Effector memory CD8-positive, alpha-beta T cell (primary cell): ENCODE measurements around the gene CYP4F22.
"Not testable (repeated sequence)": the region's sequence is repeated elsewhere in the genome, so short reads cannot be mapped to it uniquely, and the experiment has no call there.

Experiments used
- ATAC-seq: fragments of 150-1000 bp; cut with Tn5 transposase; replicated peaks from 2 replicates; pipeline ENCODE4 v1.10.0; 2021; ENCODE audit warnings: mild to moderate bottlenecking, moderate library complexity
- DNase-seq, 3 experiments: peaks; one replicate each; pipeline ENCODE4 v3.0.0; 2021
- H3K27ac Mint-ChIP-seq, 2 donors: one replicate each; pipeline ENCODE4 v1.8.0; 2022; ENCODE audit warnings: mild to moderate bottlenecking in 2 of 2, mixed read lengths in 2 of 2, moderate library complexity in 2 of 2
- H3K27me3 Mint-ChIP-seq, 2 donors: one replicate each; pipeline ENCODE4 v1.8.0; 2022; ENCODE audit warnings: mixed read lengths in 2 of 2
- H3K36me3 Mint-ChIP-seq: one replicate; pipeline ENCODE4 v1.8.0; 2022; ENCODE audit warnings: mild to moderate bottlenecking, moderate library complexity, mixed read lengths; ENCODE audit not compliant: insufficient read depth
- H3K4me1 Mint-ChIP-seq, 2 donors: one replicate each; pipeline ENCODE4 v1.8.0; 2022; ENCODE audit warnings: low read depth in 2 of 2, mixed read lengths in 2 of 2
- H3K4me3 Mint-ChIP-seq, 2 donors: one replicate each; pipeline ENCODE4 v1.8.0; 2022; ENCODE audit warnings: mild to moderate bottlenecking in 2 of 2, mixed read lengths in 2 of 2, moderate library complexity in 2 of 2
- H3K9me3 Mint-ChIP-seq, 2 donors: one replicate each; pipeline ENCODE4 v1.8.0; 2022; ENCODE audit warnings: mixed read lengths in 2 of 2

The CYP4F22 gene

DNA sequence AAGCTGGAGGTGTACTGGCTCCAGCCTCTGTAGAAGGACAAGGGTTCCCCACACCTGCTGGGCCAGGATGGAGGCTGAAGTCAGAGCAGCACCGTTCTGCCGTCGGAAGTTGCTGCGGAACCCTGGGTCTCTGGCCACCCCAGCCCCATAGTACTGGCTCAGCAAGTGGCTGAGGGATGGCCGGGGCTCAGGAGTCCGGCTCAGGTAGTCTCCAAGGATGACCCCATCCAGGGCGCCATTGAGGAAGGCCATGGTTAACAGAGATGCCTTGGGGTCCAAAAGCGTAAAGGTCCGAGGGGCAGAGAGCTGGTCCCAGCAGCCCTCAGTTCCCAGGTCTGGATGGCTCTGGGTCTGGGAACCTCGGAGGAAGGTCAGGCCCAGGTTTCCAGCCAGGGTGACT lies 32.7 kb upstream of the CYP4F22 start:
- peaks cover 22 to 24% of the 10 kb centered on the region in 2 donors for H3K4me1 Mint-ChIP-seq
- H3K27me3 Mint-ChIP-seq: no peaks in the 10 kb centered on the region
- no peaks in the 10 kb centered on the region for H3K9me3 Mint-ChIP-seq
- no peak overlapping the region for H3K4me3 Mint-ChIP-seq
- no peak overlapping the region for H3K27ac Mint-ChIP-seq
- no peak for DNase-seq
- H3K36me3 Mint-ChIP-seq: peaks cover 3% of the 10 kb centered on the region
- ATAC-seq: no peak

GRCh38 chr19:15476325-15476724 lies 32.0 kb upstream of the CYP4F22 start:
- Mint-ChIP-seq H3K4me1 (peaks cover 22 to 24% of the 10 kb centered on the region in 2 donors), H3K4me3 (no peak overlapping the region), H3K36me3 (peaks cover under 1% of the 10 kb centered on the region), H3K27me3 (no peaks in the 10 kb centered on the region), H3K9me3 (no peaks in the 10 kb centered on the region), H3K27ac (peak overlapping the region in 1 of 2 donors; percentile 1)
- ATAC-seq (no peak), DNase-seq (no peak)

DNA sequence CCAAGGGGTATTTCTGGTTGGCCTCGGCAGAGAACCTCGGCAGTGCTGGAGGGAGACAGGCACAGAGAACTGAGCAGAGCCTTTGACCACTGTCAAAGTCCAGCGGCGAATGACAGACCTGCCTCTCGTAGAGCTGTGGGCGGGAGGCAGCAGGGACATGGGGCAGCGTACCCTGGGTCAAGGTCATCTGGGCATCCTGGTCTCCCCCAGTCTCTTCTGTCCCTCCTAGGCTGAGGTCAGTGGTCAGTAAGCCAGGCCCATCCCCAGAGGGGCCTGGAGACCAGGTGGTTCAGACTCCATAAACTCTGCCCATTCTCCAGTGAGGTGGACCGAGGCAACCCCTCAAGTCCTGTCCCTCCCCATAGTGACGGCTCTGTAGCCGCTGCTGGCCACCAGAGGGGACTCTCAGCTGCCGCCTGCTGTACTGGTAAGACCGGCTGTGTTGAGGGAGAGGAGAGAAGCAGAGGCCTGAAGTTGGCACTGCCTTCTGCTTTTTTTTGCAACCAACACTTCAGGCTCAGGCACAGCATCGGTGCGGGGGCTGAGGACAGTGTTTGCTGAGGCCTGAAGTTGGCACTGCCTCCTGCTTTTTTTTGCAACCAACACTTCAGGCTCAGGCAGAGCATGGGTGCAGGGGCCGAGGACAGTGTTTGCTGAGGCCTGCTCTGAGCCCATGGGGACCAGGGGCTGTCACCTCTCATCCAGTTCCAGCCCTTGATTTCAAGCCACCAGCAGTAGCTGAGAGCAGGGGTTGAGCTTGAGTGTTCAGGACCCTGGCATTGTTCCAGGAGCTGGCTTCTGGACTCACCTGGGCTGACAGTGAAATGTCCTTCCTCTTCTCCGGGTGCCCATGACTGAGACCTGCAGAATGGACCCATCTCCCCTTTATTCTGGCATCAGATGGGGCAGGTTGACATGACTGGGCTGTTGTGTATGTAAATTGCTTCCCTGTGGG lies 28.7 kb upstream of the CYP4F22 start, which contains the start of gene PGLYRP2:
TSS of gene PGLYRP2 (minus strand) at position 111 of the 955 bp plus-strand sequence. CDS start 130 bp downstream, outside the sequence.
- DNase-seq (no peak), ATAC-seq (no peak)
- Mint-ChIP-seq H3K36me3 (no peaks in the 10 kb centered on the region), H3K27ac (peak within 1 kb of the TSS; percentile 86 to 88), H3K9me3 (no peaks in the 10 kb centered on the region), H3K27me3 (no peaks in the 10 kb centered on the region), H3K4me3 (peak within 1 kb of the TSS; percentile 0 to 13), H3K4me1 (peaks cover 19 to 26% of the 10 kb centered on the region in 2 donors)

DNA sequence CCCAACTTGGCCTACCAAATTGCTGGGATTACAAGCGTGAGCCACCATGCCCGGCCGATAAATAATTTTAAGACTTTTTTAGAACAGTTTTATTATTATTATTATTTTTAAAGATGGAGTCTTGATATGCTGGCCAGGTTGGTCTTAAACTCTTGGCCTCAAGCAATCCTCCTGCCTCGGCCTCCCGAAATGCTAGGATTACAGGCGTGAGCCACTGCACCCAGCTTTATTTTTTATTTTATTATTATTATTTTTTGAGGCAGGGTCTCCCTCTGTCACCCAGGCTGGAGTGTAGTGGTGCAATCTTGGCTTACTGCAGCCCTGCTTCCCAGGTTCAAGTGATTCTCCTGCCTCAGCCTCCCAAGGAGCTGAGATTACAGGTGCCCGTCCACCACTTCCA lies 27.3 kb upstream of the CYP4F22 start:
- not testable (repeated sequence) for ATAC-seq, H3K27me3 Mint-ChIP-seq, H3K27ac Mint-ChIP-seq, H3K36me3 Mint-ChIP-seq, H3K9me3 Mint-ChIP-seq, DNase-seq, H3K4me3 Mint-ChIP-seq
- peaks cover 19 to 25% of the 10 kb centered on the region in 2 donors for H3K4me1 Mint-ChIP-seq

- H3K36me3 Mint-ChIP-seq, H3K27ac Mint-ChIP-seq, ATAC-seq, H3K4me1 Mint-ChIP-seq, H3K27me3 Mint-ChIP-seq, DNase-seq, H3K4me3 Mint-ChIP-seq, H3K9me3 Mint-ChIP-seq: not testable (repeated sequence)
Measured at GRCh38 chr19:15485768-15486167, 22.6 kb upstream of the CYP4F22 start.

- H3K27me3 Mint-ChIP-seq: no peaks in the 10 kb centered on the region
- ATAC-seq (no peak), DNase-seq (no peak)
- no peaks in the 10 kb centered on the region for H3K36me3 Mint-ChIP-seq
- no peaks in the 10 kb centered on the region for H3K9me3 Mint-ChIP-seq
- H3K4me1 Mint-ChIP-seq: peaks cover 0 to 2% of the 10 kb centered on the region in 2 donors
- H3K27ac Mint-ChIP-seq: no peak overlapping the region
- no peak overlapping the region for H3K4me3 Mint-ChIP-seq
Measured at GRCh38 chr19:15487038-15487437, 21.3 kb upstream of the CYP4F22 start.

DNA sequence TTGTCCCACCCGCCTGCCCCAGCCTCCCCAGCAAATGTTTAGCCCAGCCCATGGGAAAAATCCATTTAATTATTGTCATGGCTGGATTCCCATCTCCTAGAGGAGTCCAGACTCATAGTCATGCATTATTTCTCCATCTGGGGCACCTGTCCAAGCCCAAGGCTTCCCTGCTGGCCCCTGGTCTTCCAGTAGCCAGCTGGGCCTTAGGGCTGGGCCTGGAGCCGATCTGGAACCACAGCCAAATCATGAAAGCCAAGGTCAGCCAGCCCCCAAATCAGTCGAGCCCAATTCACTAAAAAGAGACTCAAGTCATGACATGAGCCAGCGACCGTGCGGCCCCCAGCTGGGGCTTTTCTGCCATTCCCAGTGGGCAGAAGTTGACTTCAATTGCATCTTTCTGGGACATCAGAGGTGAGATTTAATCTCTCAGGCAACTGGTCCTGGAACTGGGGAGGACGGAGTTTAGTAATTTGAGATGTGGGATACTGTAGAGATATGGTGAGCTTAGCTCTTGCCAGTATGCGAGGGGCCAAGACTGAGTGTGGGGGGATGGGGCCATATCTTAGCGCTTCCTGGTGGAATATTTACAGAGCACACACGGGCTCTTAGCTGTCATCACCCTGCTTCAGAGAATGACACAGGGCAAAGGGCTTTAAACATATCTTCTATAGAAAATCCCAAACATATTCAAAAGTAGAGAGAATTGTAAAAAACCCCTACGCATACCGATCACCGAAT lies 19.7 kb upstream of the CYP4F22 start:
- no peaks in the 10 kb centered on the region for H3K36me3 Mint-ChIP-seq
- H3K9me3 Mint-ChIP-seq: no peaks in the 10 kb centered on the region
- no peak for DNase-seq
- H3K27me3 Mint-ChIP-seq: no peaks in the 10 kb centered on the region
- no peak for ATAC-seq
- H3K27ac Mint-ChIP-seq: no peak overlapping the region
- no peak overlapping the region for H3K4me3 Mint-ChIP-seq
- H3K4me1 Mint-ChIP-seq: peaks cover 0 to 2% of the 10 kb centered on the region in 2 donors

DNA sequence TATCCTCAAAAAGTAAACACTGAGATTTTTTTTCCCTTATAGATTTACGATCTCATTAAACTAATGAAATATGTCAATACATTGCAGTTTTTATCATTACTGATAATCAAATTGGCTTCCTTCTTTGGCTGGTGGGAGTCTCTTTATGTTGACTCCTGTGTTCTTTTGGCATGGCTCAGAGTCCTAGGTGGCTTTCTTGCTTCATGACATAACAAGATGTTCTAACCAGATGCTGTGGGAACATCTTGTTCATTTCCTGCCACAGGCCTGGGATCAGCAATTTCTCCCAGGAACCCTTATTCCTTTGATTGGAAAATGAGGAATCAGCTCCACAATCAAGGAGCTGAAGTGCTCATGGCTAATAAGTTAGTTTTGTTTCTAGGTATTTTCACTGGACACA lies 13.2 kb upstream of the CYP4F22 start:
- H3K27me3 Mint-ChIP-seq: no peaks in the 10 kb centered on the region
- DNase-seq: no peak
- no peak for ATAC-seq
- peaks cover 4 to 7% of the 10 kb centered on the region in 2 donors for H3K4me1 Mint-ChIP-seq
- no peak overlapping the region for H3K27ac Mint-ChIP-seq
- H3K9me3 Mint-ChIP-seq: no peaks in the 10 kb centered on the region
- H3K4me3 Mint-ChIP-seq: no peak overlapping the region
- H3K36me3 Mint-ChIP-seq: no peaks in the 10 kb centered on the region

GRCh38 chr19:15498156-15498858 lies 10.0 kb upstream of the CYP4F22 start:
- H3K4me3 Mint-ChIP-seq: no peak overlapping the region
- DNase-seq: no peak
- no peaks in the 10 kb centered on the region for H3K27me3 Mint-ChIP-seq
- H3K9me3 Mint-ChIP-seq: no peaks in the 10 kb centered on the region
- no peak for ATAC-seq
- no peaks in the 10 kb centered on the region for H3K36me3 Mint-ChIP-seq
- peaks cover 4 to 18% of the 10 kb centered on the region in 2 donors for H3K4me1 Mint-ChIP-seq
- H3K27ac Mint-ChIP-seq: peak overlapping the region in 1 of 2 donors; percentile 27

GRCh38 chr19:15498910-15499309 lies 9.4 kb upstream of the CYP4F22 start:
- no peak overlapping the region for H3K4me3 Mint-ChIP-seq
- peak overlapping the region in 1 of 2 donors; percentile 27 for H3K27ac Mint-ChIP-seq
- no peak for ATAC-seq
- H3K27me3 Mint-ChIP-seq: no peaks in the 10 kb centered on the region
- DNase-seq: no peak
- no peaks in the 10 kb centered on the region for H3K9me3 Mint-ChIP-seq
- H3K4me1 Mint-ChIP-seq: peaks cover 4 to 18% of the 10 kb centered on the region in 2 donors
- H3K36me3 Mint-ChIP-seq: no peaks in the 10 kb centered on the region

DNA sequence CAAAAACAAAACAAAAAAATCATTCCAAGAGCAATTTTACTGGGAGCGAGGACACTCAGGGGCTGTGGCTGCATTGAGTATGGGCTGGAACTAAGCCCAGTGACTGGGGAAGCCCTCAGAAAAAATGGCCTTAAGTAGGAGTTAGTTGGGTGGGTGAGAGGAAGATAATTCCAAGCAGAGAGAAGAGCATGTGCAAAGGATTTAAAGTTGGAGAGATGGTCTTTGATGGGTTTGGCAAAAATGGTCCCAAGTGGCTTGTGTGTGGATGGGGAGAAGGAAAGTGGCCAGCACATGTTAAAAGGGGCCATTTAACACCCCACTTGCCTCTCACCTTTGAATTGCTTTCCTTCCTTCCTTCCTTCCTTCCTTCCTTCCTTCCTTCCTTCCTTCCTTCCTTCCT lies 6.7 kb upstream of the CYP4F22 start:
- DNase-seq (no peak), ATAC-seq (no peak)
- Mint-ChIP-seq H3K36me3 (no peaks in the 10 kb centered on the region), H3K27ac (peak overlapping the region in 1 of 2 donors; percentile 42), H3K9me3 (no peaks in the 10 kb centered on the region), H3K27me3 (no peaks in the 10 kb centered on the region), H3K4me3 (no peak overlapping the region), H3K4me1 (peaks cover 6 to 18% of the 10 kb centered on the region in 2 donors)

GRCh38 chr19:15502264-15502663 lies 6.1 kb upstream of the CYP4F22 start:
- Mint-ChIP-seq H3K4me1 (peaks cover 7 to 18% of the 10 kb centered on the region in 2 donors), H3K27me3 (no peaks in the 10 kb centered on the region), H3K27ac (peak overlapping the region in 1 of 2 donors; percentile 42), H3K4me3 (no peak overlapping the region), H3K9me3 (no peaks in the 10 kb centered on the region), H3K36me3 (no peaks in the 10 kb centered on the region)
- no peak for ATAC-seq
- DNase-seq: no peak

DNA sequence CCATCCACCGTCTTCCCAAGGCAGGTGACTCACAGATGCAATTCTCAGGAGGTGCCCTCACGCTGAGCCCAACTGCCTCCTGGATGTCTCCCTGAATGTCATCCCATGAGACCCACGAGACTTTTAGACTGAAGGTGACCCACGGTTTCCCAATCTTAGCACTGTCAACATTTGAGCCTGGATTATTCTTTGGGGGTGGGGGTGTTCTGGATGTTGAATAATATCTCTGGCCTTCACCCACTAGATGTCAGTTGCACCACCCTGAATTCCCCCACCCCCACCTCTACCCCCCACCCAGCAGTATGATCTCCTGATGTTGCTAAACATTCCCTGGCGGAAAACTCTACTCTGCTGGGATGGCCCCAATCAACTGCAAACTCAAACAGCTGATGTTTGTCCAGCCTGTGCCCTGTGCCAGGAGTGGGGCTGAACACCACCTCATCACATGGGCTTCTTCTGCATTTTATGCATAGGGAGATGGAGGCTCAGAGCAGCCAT lies 2.2 kb upstream of the CYP4F22 start:
- ATAC-seq (no peak), DNase-seq (no peak)
- H3K9me3 Mint-ChIP-seq: no peaks in the 10 kb centered on the region
- peaks cover 0 to 6% of the 10 kb centered on the region in 2 donors for H3K27me3 Mint-ChIP-seq
- H3K27ac Mint-ChIP-seq: peak overlapping the region in 1 of 2 donors; percentile 4
- H3K4me1 Mint-ChIP-seq: peaks cover 24% of the 10 kb centered on the region in 2 donors
- H3K4me3 Mint-ChIP-seq: no peak overlapping the region
- H3K36me3 Mint-ChIP-seq: no peaks in the 10 kb centered on the region
